SIG-M5 (cell line): ENCODE data around the gene TNK1.

Experiments used
- DNase-seq: peaks from one replicate; lab custom pipeline; 2025; lab: John Stamatoyannopoulos, UW

The TNK1 gene

DNA sequence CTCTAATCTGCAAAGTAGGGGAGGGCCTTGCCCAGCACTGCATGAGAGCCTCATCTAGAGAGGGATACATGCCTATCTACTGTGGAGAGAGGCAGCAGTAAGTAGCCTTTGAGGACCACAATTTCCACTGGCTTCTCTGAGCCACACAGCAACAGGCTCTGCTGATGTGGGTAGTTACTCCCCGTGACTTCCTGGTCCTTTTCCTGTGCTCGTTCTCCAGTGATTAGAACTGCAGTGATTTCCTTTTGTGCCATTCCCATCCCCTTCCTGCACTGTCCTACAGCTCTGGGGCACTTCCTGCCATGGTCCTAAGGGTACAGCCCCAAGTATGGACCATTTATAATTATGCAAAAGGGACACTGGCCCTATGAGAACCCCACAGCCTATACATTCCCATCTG, 10.4 kb downstream of the TNK1 start:
- DNase-seq: no peak

DNA sequence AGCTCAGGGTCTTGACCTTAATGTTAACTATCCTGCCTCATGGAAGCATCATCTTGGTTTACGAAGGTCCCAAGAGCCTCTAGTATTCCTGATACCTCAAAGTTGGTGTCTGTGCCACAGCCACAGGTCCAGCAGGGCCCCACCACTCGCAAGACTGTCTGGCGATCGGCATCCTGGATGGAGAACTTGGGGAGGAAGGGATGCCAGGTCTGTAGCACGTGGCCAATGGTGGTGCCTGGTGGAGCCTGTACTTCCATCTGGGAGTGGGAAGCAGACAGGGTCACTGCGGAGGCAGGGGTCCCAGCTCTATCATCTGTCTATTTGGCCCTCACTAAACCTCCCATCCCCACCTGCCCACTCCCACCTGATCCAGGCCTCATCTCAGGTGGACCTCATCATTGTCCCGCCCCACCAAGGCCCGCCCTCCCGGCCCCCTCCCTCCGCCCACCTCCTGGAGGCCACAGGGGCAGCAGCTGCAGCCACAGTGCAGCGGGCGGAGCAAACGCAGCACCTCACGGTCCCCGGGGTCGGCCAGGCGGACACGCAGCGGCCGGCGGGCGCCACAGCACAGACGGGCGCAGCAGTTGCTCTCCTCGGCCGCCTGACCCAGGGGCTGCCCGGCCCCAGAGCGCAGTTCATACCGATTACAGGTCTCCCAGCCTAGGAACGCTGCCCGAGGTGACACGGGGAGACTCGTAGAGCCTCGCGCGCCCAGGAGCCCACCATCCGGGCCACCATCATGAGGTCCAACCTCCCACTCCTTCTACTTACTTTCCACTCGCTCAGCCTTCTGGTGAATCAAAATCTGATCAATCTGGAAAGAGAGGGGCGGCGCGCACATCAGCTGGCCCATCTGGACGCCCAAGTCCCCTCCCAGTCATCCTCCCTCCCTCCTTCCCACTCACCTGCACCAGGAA, 12.1 kb downstream of the TNK1 start:
- no peak for DNase-seq

DNA sequence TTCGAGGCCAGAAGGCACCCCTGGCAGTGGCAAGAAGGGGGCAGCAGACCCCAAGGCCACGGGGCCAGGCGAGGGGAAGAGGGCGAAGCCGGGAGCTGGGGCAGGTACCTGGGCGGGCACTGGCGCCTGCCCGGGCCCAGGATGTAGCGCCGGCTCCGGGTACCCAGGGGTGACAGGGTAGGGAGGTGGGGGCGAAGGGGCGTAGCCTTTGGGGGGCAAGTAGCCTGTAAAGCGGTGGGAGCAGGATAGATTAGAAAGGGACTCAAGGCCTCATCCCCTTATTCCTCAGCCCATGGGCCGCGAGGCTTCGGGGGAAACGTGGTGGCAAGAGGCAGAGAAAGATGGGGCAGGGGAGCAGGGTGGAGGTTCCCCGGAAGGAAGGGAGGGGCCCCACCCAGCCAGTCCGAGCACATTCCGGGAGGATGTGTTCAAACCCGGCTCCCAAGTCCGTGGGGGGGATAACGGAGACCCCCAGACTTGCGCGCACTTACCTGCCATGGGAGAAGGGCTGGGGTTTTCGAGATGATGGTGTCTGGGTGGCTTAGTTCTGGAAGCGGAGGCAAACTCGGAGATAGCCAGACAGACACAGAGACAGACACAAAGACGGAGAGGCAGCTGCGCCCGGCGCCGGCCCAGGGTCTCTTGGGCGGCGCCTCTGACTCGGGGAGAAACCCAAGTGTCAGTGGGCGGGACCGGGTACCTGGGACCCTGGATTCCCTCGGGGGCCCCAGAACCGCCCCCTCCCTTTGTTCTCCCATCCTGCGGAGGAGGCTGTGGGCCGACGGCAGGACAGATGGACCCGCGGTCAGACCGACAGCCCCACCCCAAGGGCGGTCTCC, 12.9 kb downstream of the TNK1 start:
- no peak for DNase-seq

DNA sequence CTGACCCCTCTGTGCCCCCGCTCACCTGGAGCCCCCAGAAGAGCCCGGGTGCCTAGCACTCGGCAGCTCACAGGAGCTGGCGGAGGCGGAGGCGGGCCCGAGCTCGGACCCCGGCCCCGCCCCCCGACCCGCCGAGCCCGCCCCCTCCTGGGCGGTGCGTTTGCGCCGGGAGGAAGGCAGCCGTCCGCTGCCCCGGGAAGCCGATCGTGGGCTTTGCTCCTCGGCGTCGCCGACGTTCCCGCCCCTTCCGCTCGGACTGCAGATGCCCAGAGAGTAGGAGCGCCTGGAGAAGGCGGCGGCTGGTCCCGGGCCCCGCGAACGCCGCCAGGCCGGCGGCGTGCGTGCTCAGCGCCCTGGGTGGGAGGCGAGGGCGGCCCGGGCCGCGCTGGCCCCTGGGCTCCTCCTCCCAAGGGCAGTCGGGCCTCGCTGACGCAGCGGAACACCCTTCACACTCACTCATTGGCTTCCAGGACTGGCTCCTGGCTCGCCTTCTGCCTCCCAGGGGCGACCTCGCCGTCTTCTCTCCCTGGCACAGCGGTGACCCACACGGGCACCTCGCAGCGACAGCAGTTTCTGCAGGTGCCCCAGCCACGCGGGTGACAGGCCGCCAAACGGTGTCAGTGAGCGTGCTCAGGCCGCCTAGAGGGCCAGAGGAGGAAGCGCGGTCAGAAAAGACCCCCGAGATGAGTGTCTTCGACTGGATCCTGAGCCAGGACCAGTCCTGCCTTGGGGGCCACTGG, 13.7 kb downstream of the TNK1 start, which contains the start of gene PLSCR3:
TSS of gene PLSCR3 (minus strand) at position 74 of the 740 bp plus-strand sequence. CDS start 415 bp downstream, outside the sequence.
- DNase-seq: no peak

DNA sequence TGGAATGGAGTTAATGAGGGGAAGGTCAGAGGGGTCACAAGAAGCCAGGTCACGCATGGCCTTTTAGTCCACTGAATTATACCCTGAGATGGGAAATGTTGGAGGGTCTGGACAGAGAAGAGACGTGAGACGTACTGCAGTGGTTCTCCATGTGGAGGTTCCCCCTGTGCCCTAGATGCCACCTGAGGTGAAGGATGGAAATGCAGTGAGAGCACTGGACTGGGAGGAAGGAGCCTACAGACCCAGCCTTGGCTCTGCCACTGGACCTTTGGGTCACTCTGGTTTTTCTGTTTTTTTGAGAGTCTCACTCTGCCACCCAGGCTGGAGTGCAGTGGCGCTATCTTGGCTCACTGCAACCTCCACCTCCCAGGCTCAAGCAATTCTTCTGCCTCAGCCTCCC, 15.3 kb downstream of the TNK1 start:
- no peak for DNase-seq

DNA sequence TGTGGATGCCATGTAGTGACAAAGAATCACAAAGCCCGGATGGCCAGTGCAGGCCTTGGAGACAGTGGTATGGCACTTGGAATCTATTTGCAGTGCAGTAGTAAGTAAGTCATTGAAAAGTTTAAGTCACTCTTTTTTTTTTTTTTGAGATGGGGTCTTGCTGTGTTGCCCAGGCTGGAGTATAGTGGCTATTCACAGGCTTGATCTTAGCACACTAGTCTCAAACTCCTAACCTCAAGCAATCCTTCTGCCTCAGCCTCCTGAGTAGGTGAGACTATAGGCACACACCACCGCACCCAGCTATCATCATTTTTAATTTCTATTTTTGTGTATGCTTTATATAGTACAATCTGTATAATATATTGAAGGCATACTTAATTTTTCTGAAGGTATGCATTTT, 17.7 kb downstream of the TNK1 start:
- no peak for DNase-seq

DNA sequence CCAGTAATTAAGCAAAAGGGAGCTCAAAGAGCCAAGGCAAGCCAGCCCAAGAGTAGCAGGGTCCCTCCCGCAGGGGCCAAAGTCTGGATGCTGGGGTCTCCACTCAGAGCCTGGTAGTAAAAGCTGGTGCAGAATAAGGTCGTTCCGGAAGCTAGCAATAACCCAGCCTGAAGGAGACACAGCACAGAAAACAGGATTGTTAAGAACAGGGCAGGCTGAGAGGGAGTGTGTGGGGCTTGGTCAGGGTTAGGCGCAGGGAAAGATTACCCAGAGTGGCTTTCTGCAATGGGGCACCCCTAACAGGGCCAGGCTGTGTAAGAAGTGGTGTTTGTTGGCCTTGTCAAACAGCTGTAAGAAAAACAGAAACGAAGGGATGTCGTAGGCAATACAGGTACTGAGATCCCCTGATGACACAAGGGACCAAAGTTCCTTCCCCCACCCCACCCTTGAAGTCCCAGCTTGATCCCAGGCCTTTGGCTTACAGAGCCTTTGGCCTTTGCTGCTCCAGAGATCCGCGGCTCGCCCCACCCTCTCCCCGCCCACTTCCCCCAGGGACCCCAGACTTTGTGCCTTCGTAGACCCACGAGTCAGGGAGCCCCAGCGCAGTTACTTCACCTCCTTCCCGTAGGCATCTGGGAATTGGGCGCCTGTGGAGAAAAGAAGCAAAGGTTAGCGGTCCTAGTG, 22.3 kb downstream of the TNK1 start:
- DNase-seq: no peak

DNA sequence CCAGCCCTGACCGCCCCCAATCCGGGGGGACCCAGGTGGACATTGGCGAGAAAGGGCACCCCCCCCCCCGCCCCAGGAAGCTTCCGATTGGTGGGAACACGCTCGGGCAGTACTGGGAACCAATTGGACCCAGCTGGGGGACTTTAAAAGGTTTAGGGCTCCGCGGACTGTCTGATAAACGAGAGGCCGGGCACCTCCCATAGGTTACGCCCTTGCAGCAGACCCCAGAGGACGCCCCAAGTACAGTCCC, 22.8 kb downstream of the TNK1 start:
- no peak for DNase-seq

DNA sequence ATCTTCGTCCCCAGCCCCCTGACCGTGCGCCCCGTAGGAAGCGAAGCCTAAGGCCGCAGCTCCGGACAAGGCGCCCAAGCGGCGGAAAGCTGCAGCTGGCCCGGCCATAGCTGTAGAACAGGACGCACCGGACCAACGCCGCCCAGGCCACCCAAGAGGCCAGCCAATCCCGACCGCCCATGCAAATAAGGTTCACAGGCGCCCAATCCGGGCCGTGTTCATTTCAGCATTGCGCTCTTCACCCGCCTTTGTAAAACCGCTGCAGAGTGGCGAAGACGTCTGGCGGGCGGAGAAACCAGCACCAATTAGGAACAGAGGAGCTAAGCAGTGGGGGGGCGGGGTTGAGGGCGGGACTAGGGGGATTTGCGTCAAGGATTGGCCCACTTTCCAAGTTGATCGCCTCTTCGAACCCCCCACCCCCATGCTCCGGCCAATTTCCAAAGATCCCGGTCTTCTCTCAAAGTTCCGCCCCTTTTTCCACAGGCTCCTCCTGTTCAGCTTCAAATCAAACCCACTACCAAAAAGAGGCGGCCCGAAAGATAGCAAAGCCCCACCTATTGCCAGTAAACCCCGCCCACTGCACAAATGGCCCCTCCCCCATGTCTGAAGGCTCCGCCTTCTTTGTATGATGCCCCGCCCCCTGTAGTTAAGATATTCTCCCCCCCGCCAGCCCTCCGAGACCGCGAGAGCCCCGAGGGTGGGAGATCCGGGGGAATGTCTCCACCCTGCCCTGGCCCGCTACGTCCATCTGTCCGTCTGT, 23.3 kb downstream of the TNK1 start, which contains the start of gene TMEM256:
TSS of gene TMEM256 (minus strand) at position 121 of the 760 bp plus-strand sequence. CDS start at position 108, 13 bp downstream.
- peak; percentile 57 for DNase-seq

DNA sequence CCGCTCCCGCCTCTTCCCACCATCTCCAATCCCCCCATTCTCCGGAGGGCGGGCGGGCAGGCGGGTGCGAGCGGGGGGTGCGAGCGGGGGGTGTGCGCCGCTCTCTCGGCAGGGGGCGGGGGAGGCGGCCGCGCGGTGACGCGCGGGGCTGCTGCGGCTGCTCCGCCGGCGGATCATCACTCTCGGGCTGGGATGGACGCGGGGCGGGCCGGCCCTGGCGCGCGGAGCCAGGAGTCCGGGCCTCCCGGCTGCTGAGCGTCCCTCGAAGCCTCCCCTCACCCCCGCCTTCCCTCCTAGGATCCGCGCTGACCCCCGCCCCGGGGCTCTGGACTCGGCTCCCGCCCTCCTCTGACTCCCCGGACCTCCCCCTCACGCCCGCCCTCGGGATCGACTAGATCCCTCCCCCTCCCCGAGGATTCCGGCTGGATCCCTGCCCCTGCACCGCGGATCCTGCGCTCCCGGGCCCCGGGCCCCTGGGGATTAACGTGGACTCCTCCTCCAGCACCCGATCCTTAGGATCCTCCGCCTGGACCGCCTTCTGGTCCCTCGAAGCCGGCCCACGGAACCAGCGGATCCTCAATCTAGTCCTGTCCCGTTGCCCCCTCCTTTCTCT, 24.0 kb downstream of the TNK1 start:
- DNase-seq: no peak

DNA sequence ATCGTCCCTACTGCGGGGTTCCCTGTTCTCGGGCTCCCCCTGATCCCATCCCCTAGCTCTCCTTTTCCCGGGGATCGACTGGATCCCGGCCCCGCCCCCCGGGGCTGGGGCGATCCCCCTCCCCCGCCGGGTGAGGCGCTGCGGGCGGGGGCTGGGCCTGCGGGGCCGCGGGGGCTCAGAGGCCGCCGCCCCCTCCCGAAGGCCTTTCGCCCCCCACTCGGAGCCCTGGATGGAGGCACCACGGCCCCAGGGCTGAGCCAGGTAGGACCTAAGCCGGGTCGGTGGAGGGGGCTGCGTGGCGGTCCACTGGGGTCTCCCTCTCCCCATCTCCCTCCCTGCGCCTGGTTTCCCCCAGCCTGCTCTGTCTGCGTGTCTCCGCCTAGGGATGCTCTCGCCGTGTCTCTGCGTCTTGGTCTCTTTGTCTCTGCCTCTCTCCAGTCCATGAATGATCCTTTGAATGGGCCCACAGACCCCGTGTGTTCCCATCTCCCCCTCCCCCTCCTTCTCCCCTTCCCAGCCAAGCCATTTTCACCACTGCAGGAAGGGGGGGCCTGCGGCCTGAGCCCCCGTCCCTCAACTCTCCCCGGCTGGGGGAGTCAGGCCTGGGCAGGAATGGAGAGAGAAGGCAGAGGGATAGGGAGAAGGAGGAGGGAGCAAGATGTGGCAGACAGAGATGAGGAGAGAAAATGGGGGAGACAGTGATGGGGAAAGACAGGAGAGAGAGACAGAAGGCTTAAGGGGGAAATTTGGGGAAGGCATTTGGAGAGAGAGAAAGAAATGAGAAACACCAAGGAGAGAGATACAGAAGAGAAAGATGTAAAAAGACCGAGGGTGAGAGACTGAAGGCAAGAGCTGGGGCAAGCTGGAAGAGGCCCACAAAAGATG, 24.7 kb downstream of the TNK1 start:
- no peak for DNase-seq

DNA sequence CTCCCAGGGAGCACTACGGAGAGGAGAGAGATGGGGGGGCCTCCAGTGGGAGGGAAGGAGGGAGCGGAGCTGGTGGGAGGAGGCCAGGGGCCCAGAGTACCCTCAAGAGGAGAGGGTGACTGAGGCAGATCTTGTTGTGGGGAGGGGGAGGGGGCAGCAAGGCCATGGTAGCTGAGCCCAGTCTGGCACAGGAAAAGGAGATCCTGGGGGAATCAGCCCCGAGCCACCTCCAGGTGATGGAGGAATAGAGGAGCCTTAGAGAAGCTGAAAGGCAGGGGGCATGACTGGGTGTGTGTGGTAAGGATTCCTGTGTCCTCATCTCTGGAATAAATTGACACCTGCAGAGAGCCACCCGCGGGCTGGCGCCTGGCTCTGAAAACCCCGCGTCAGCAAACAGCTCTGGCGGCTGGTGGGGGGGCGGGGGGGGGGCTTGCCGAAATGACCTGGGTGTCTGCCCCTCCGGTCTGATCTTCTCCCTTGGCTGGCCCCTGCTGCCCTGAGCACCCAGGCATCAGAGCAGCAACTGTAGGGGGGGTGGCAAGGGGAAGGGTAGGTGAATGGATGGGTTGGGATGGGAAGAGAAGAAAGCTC, 25.4 kb downstream of the TNK1 start:
- DNase-seq: no peak

DNA sequence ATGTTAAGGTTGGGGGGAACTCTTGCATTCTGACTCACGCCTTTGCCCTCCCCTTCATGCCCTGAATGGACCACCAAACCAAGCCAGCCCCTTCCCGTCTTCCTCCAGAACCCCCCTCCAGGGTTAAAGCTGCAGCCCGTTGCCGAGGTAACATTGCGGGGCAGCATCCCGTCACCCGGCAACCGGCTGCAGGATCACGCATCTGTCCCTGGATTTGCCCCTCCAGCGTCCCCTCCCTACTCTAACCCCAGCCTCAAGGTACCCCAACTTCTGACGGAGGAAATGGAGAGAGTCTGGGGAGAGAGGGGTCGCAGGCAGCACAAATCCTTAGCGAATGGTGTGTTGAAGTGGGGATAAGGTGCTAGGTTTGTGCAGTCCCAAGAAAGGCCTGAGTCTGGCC, 26.2 kb downstream of the TNK1 start:
- no peak for DNase-seq

DNA sequence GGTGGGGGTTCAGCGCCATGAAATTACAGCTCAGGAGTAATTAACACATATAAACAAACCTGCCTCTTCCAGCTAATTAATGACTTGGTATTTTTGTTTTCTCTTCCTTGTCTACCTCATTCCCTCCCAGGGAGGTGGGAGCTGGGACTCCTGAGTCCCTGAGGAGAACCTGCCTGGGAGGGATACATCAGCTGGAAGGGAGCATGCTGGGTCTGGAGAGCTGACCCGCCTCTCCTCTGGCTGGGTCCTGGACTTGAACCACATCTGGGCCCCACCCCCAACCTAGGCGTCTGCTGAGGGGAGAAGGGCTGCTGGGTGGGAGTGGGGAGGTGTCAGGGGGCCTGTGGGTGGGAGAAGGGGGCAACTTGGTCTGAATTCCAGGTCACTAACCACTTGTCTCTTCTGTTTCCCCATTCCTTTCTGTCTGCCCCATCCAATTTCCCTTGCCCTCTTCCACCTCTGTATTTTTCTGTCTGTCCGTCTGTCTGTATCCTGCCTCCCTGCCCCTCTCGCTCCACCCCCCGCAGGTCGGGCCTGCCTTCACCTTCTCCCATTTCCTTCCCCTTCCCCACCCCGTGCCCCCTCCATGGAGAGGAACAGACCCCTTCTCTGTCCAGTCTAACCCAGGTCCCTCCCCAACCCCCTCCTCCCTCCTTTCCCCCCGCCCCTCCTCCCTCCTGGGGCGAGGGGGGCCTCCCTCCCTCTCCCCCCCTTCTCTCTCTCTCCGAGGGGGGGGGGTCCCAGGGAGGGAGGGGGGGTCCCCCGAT, 26.8 kb downstream of the TNK1 start, which contains the start of gene NLGN2:
TSS of gene NLGN2 (plus strand) at position 361 of the 767 bp plus-strand sequence. CDS start 411 bp downstream, outside the sequence.
- no peak for DNase-seq

DNA sequence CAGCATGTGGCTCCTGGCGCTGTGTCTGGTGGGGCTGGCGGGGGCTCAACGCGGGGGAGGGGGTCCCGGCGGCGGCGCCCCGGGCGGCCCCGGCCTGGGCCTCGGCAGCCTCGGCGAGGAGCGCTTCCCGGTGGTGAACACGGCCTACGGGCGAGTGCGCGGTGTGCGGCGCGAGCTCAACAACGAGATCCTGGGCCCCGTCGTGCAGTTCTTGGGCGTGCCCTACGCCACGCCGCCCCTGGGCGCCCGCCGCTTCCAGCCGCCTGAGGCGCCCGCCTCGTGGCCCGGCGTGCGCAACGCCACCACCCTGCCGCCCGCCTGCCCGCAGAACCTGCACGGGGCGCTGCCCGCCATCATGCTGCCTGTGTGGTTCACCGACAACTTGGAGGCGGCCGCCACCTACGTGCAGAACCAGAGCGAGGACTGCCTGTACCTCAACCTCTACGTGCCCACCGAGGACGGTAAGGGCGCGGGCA, 27.4 kb downstream of the TNK1 start:
- no peak for DNase-seq

DNA sequence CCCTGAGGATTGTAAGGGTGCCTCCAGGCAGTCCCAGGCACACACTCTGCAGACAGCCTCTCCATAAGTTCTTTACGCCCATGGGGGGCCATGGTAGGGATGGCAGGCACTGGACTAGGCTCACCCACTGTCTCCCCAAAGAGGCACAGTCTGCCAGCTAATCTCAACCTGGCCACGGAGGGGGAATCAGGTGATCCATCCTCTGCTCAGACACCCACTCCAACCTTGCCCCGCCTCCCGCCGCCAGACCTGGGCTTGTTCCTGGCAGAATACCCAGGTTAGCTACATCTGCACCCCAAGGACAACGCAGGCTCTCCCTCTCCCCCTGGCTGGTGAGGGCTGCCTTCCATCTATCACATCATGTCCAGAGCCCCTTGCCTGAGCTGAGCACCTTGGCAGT, 28.0 kb downstream of the TNK1 start:
- DNase-seq: no peak

DNA sequence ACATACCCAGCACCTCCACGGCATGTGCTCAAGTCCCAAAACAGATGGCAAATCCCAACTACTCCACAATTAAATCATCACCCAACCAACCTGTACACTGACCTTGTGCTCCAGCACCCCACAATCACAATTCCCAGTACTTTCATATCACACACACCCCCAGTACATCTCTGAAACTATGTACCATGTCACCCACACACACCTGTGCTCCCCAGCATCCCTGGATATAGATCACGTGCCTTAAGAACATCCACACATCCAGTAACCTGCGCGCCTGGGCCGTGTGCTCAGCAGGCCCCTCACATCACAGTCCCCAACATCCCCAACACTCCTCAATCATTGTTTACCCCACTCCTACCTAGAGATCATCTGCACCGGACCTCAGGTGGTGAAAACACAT, 28.8 kb downstream of the TNK1 start:
- no peak for DNase-seq
